H9 (cell line): ENCODE results near the gene PTTG2. TPM values are rescaled to one million over a fixed set of nuclear protein-coding genes. Genes with fewer than 3 reads are reported as not detected.

Experiments
- DNase-seq: peaks from one replicate; pipeline ENCODE4 v3.0.0-alpha.2; 2017
- H2AFZ ChIP-seq: one replicate; pipeline ENCODE4 v1.6.1; 2013; ENCODE audit warnings: mild to moderate bottlenecking, low read length, control low read depth, moderate library complexity
- H2AK5ac ChIP-seq: 2 replicates; pipeline ENCODE4 v1.6.1; 2013; ENCODE audit warnings: low read length, control low read depth, mixed read lengths; ENCODE audit not compliant: insufficient read length
- H2BK120ac ChIP-seq: one replicate; pipeline ENCODE4 v1.6.1; 2013; ENCODE audit warnings: low read depth, mild to moderate bottlenecking, low read length, control low read depth, inconsistent platforms; ENCODE audit not compliant: poor library complexity, severe bottlenecking
- H2BK12ac ChIP-seq: 2 replicates; pipeline ENCODE4 v1.6.1; 2013; ENCODE audit warnings: low read length, control low read depth, mixed read lengths, low read depth; ENCODE audit not compliant: insufficient read length
- H2BK15ac ChIP-seq: 2 replicates; pipeline ENCODE4 v1.6.1; 2013; ENCODE audit warnings: low read depth, low read length, control low read depth
- H2BK20ac ChIP-seq: one replicate; pipeline ENCODE4 v1.6.1; 2013; ENCODE audit warnings: low read depth, mild to moderate bottlenecking, low read length, control low read depth, inconsistent platforms; ENCODE audit not compliant: poor library complexity, severe bottlenecking
- H2BK5ac ChIP-seq: 2 replicates; pipeline ENCODE4 v1.6.1; 2013; ENCODE audit warnings: low read length, control low read depth, mixed read lengths; ENCODE audit not compliant: insufficient read length
- H3K14ac ChIP-seq: 2 replicates; pipeline ENCODE4 v1.6.1; 2013; ENCODE audit warnings: low read length, control low read depth; ENCODE audit not compliant: insufficient read depth
- H3K18ac ChIP-seq: 2 replicates; pipeline ENCODE4 v1.6.1; 2013; ENCODE audit warnings: low read depth, mild to moderate bottlenecking, mixed read lengths, low read length, control low read depth; ENCODE audit not compliant: insufficient read length
- H3K23ac ChIP-seq: 2 replicates; pipeline ENCODE4 v1.6.1; 2013; ENCODE audit warnings: low read length, control low read depth, mixed read lengths, low read depth; ENCODE audit not compliant: insufficient read length
- H3K23me2 ChIP-seq: 2 replicates; pipeline ENCODE4 v1.6.1; 2013; ENCODE audit warnings: low read depth, mild to moderate bottlenecking, mixed read lengths, low read length, control low read depth; ENCODE audit not compliant: insufficient read length, poor library complexity, severe bottlenecking
- H3K27ac ChIP-seq: 2 replicates; pipeline ENCODE4 v1.5.1; 2013; ENCODE audit warnings: low read length, control low read depth, mixed read lengths, low read depth; ENCODE audit not compliant: insufficient read length
- H3K27me3 ChIP-seq: 2 replicates; pipeline ENCODE4 v1.6.1; 2013; ENCODE audit warnings: low read length, control low read depth, inconsistent platforms; ENCODE audit not compliant: insufficient read depth
- H3K4ac ChIP-seq: 2 replicates; pipeline ENCODE4 v1.6.1; 2013; ENCODE audit warnings: low read depth, mild to moderate bottlenecking, control low read depth, inconsistent platforms, low read length, moderate library complexity
- H3K4me1 ChIP-seq: 2 replicates; pipeline ENCODE4 v1.6.1; 2013; ENCODE audit warnings: low read length, control low read depth, inconsistent platforms; ENCODE audit not compliant: insufficient read depth
- H3K4me2 ChIP-seq: 2 replicates; pipeline ENCODE4 v1.6.1; 2013; ENCODE audit warnings: low read length, control low read depth, mixed read lengths; ENCODE audit not compliant: insufficient read length, insufficient read depth
- H3K56ac ChIP-seq: 2 replicates; pipeline ENCODE4 v1.6.1; 2013; ENCODE audit warnings: low read depth, mild to moderate bottlenecking, mixed read lengths, low read length, control low read depth; ENCODE audit not compliant: insufficient read length
- H3K79me1 ChIP-seq: 2 replicates; pipeline ENCODE4 v1.6.1; 2013; ENCODE audit warnings: low read depth, mild to moderate bottlenecking, moderate library complexity, low read length, control low read depth, inconsistent platforms; ENCODE audit not compliant: insufficient read depth, poor library complexity, severe bottlenecking
- H3K79me2 ChIP-seq: 2 replicates; pipeline ENCODE4 v1.6.1; 2013; ENCODE audit warnings: low read length, control low read depth, inconsistent platforms; ENCODE audit not compliant: insufficient read depth
- H3K9ac ChIP-seq: 2 replicates; pipeline ENCODE4 v1.6.1; 2013; ENCODE audit warnings: low read length, control low read depth, mixed read lengths; ENCODE audit not compliant: insufficient read length; ENCODE audit errors: extremely low read depth
- H3K9me3 ChIP-seq: one replicate; pipeline ENCODE4 v1.6.1; 2013; ENCODE audit warnings: low read depth, low read length, inconsistent platforms; ENCODE audit not compliant: control insufficient read depth
- H3T11ph ChIP-seq: one replicate; pipeline ENCODE4 v1.6.1; 2013; ENCODE audit warnings: mild to moderate bottlenecking, low read length, control low read depth, inconsistent platforms
- H4K20me1 ChIP-seq: one replicate; pipeline ENCODE4 v1.6.1; 2013; ENCODE audit not compliant: control insufficient read depth, insufficient read length, insufficient read depth
- H4K5ac ChIP-seq: 2 replicates; pipeline ENCODE4 v1.6.1; 2013; ENCODE audit warnings: low read depth, mild to moderate bottlenecking, mixed read lengths, low read length, control low read depth; ENCODE audit not compliant: insufficient read length
- H4K8ac ChIP-seq: replicated peaks from 2 replicates; pipeline ENCODE4 v1.6.1; 2013; ENCODE audit warnings: low read length, control low read depth, mixed read lengths, low read depth; ENCODE audit not compliant: insufficient read length
- H4K91ac ChIP-seq: 2 replicates; pipeline ENCODE4 v1.6.1; 2013; ENCODE audit warnings: low read depth, mild to moderate bottlenecking, moderate library complexity, mixed read lengths, low read length, control low read depth; ENCODE audit not compliant: insufficient read length
- H3K27ac Mint-ChIP-seq, 3 experiments: 2 replicates in 2 of 3; 3 replicates in 1 of 3; pipeline ENCODE4 v1.8.0; 2020 to 2021; ENCODE audit warnings: mixed read lengths in 3 of 3, mild to moderate bottlenecking in 1 of 3, moderate library complexity in 1 of 3
- H3K27me3 Mint-ChIP-seq: 2 replicates; pipeline ENCODE4 v1.8.0; 2021; ENCODE audit warnings: low read depth, mild to moderate bottlenecking, moderate library complexity, mixed read lengths
- H3K36me3 Mint-ChIP-seq, 3 experiments: 2 replicates in 2 of 3; 3 replicates in 1 of 3; pipeline ENCODE4 v1.8.0; 2020 to 2021; ENCODE audit warnings: low read depth in 3 of 3, mixed read lengths in 3 of 3; ENCODE audit not compliant: insufficient read depth in 1 of 3
- H3K4me1 Mint-ChIP-seq, 2 experiments: 2 replicates each; pipeline ENCODE4 v1.8.0; 2020; ENCODE audit warnings: mixed read lengths in 2 of 2
- H3K4me3 Mint-ChIP-seq, 2 experiments: 2 replicates in 1 of 2; 3 replicates in 1 of 2; pipeline ENCODE4 v1.8.0; 2020 to 2021; ENCODE audit warnings: mild to moderate bottlenecking in 2 of 2, mixed read lengths in 2 of 2, moderate library complexity in 1 of 2
- H3K9me3 Mint-ChIP-seq, 2 experiments: 2 replicates in 1 of 2; 3 replicates in 1 of 2; pipeline ENCODE4 v1.8.0; 2020; ENCODE audit warnings: mild to moderate bottlenecking in 2 of 2, mixed read lengths in 2 of 2, moderate library complexity in 1 of 2
- WGBS: extraction: QIAGEN DNeasy Blood & Tissue Kit; methylation state at CpG from one replicate; pipeline ENCODE4 v1.1.7; 2013; ENCODE audit warnings: missing lambda C conversion rate, low lambda C conversion rate, mixed read lengths; ENCODE audit not compliant: insufficient read length; ENCODE audit errors: extremely low coverage; 5-methylcytosine and 5-hydroxymethylcytosine counted together
- total RNA-seq: library from RNA; stranded (reverse); gene quantifications from 2 replicates; pipeline ENCODE4 v1.2.1, GENCODE V29; 2021
- TF ChIP-seq, protein P1 (sequence below): fragments of 200-600 bp; sonication (generic); conservative IDR thresholded peaks from 3 replicates; pipeline ENCODE4 v1.8.0; 2021; ENCODE audit warnings: antibody characterized with exemption, mild to moderate bottlenecking

PTTG2 gene
- total RNA-seq, 1 experiment from 2014 or later, result not detected

DNA sequence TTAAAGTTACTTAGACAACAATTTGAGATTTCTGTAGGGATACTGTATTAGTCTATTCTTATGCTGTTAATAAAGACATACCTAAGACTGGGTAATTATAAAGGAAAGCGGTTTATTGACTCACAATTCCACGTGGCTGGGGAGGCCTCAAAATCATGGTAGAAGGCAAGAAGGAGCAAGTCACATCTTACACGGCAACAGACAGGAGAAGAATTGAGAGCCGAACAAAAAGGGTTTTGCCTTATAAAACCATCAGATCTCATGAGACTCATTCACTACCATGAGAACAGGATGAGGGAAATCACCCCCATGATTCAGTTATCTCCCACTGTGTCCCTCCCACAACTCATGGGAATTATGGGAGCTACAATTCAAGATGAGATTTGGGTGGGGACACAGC lies 11.0 kb downstream of the PTTG2 start:
- Histone ChIP-seq H2BK15ac (no peak overlapping the region), H3K27me3 (no peaks in the 10 kb centered on the region), H3K23me2 (no peaks in the 10 kb centered on the region), H2BK20ac (no peak overlapping the region), H3K79me2 (no peaks in the 10 kb centered on the region), H4K5ac (no peak overlapping the region), H3K4me2 (no peak overlapping the region), H3K79me1 (no peaks in the 10 kb centered on the region), H4K91ac (no peak overlapping the region), H3K56ac (no peak overlapping the region), H3K9ac (no peak overlapping the region), H3K4me1 (peaks cover 3% of the 10 kb centered on the region; the same call in 1 of the 2 replicates), H3K14ac (no peak overlapping the region), H4K20me1 (no peaks in the 10 kb centered on the region), H3K23ac (no peak overlapping the region), H2AK5ac (no peak overlapping the region), H2BK5ac (no peak overlapping the region), H2BK12ac (no peak overlapping the region), H3K27ac (no peak overlapping the region), H4K8ac (no peak overlapping the region), H3K9me3 (no peaks in the 10 kb centered on the region), H2BK120ac (no peak overlapping the region), H3K18ac (no peak overlapping the region), H3K4ac (no peak overlapping the region), H3T11ph (no peak overlapping the region), H2AFZ (no peak overlapping the region)
- no CpG with 5 or more reads among the region's 4 CpGs for WGBS
- Mint-ChIP-seq H3K4me1 (peaks cover 9 to 10% of the 10 kb centered on the region in 2 experiments), H3K4me3 (no peak overlapping the region), H3K27ac (no peak overlapping the region), H3K9me3 (peaks cover 20 to 23% of the 10 kb centered on the region in 2 experiments; a peak in 4 of 5 replicates), H3K27me3 (no peaks in the 10 kb centered on the region; the same call in 1 of the 2 replicates), H3K36me3 (peaks cover 0 to 22% (median 0%) of the 10 kb centered on the region in 3 experiments; a peak in 6 of 7 replicates)
- no peak for DNase-seq
- TF ChIP-seq, protein P1, sequence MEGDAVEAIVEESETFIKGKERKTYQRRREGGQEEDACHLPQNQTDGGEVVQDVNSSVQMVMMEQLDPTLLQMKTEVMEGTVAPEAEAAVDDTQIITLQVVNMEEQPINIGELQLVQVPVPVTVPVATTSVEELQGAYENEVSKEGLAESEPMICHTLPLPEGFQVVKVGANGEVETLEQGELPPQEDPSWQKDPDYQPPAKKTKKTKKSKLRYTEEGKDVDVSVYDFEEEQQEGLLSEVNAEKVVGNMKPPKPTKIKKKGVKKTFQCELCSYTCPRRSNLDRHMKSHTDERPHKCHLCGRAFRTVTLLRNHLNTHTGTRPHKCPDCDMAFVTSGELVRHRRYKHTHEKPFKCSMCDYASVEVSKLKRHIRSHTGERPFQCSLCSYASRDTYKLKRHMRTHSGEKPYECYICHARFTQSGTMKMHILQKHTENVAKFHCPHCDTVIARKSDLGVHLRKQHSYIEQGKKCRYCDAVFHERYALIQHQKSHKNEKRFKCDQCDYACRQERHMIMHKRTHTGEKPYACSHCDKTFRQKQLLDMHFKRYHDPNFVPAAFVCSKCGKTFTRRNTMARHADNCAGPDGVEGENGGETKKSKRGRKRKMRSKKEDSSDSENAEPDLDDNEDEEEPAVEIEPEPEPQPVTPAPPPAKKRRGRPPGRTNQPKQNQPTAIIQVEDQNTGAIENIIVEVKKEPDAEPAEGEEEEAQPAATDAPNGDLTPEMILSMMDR, result no peak
